Naive thymus-derived CD8-positive, alpha-beta T cell (primary cell): ENCODE results near the gene CLTCL1. TPM values are rescaled to one million over a fixed set of nuclear protein-coding genes. Genes with fewer than 3 reads are reported as not detected.

ENCODE experiments used
- ATAC-seq, 2 donors: fragments of 150-1000 bp; cut with Tn5 transposase in 1 of 2; sonication (Bioruptor Pico), chemical (Tn5 transposase) in 1 of 2; 1 replicate in 1 of 2; 2 replicates in 1 of 2; pipeline ENCODE4 v1.10.0; 2021; ENCODE audit warnings: mild to moderate bottlenecking in 2 of 2, moderate library complexity in 2 of 2
- POLR2A ChIA-PET: fragments of 350-600 bp; sonication (Branson Sonifier 250); formaldehyde crosslinking; loops from one replicate; lab custom pipeline; 2021; ENCODE audit warnings: antibody characterized with exemption; lab: Charles Lee
- DNase-seq, 10 donors: peaks; one replicate each; pipeline versions ENCODE4 v3.0.0 to v3.0.0-alpha.2; 2020 to 2022
- H3K27ac Mint-ChIP-seq, 10 donors: one replicate each; pipeline ENCODE4 v1.8.0; 2020 to 2022; ENCODE audit warnings: mild to moderate bottlenecking in 10 of 10, mixed read lengths in 10 of 10, moderate library complexity in 4 of 10, inconsistent platforms in 1 of 10
- H3K27me3 Mint-ChIP-seq, 5 donors: one replicate each; pipeline ENCODE4 v1.8.0; 2021 to 2022; ENCODE audit warnings: mixed read lengths in 5 of 5
- H3K36me3 Mint-ChIP-seq, 3 donors: one replicate each; pipeline ENCODE4 v1.8.0; 2020 to 2022; ENCODE audit warnings: mixed read lengths in 3 of 3, mild to moderate bottlenecking in 2 of 3, inconsistent platforms in 1 of 3
- H3K4me1 Mint-ChIP-seq, 4 donors: one replicate each; pipeline ENCODE4 v1.8.0; 2021 to 2022; ENCODE audit warnings: mixed read lengths in 4 of 4
- H3K4me3 Mint-ChIP-seq, 10 donors: one replicate each; pipeline ENCODE4 v1.8.0; 2020 to 2022; ENCODE audit warnings: mild to moderate bottlenecking in 10 of 10, mixed read lengths in 10 of 10, moderate library complexity in 6 of 10, inconsistent platforms in 1 of 10
- H3K9me3 Mint-ChIP-seq, 9 donors: one replicate each; pipeline ENCODE4 v1.8.0; 2020 to 2022; ENCODE audit warnings: mixed read lengths in 9 of 9, mild to moderate bottlenecking in 3 of 9, inconsistent platforms in 1 of 9, moderate library complexity in 1 of 9
- polyA plus RNA-seq, 3 donors: library from polyadenylated mRNA; unstranded; fragments of 300-500 nt; fragmentation: Illumina TruSeq; gene quantifications; one replicate each; pipeline ENCODE4 v1.2.3, GENCODE V29; 2021
- total RNA-seq, 8 experiments: library from RNA in 2 of 8; stranded (reverse) in 2 of 8; gene quantifications; one replicate each; pipeline ENCODE4 v1.2.3 and lab custom pipeline; 2021 to 2026

The CLTCL1 gene
- total and polyA plus RNA-seq, 5 experiments from 2014 or later, result 0.07 to 2.3 (median 0.61) TPM

GRCh38 chr22:19223110-19223509 lies 68.4 kb downstream of the CLTCL1 start:
- Mint-ChIP-seq H3K27ac (no peak overlapping the region), H3K27me3 (no peaks in the 10 kb centered on the region), H3K4me3 (no peak overlapping the region), H3K4me1 (peaks cover under 1 to 2% (median 1%) of the 10 kb centered on the region in 4 donors), H3K36me3 (no peaks in the 10 kb centered on the region), H3K9me3 (no peaks in the 10 kb centered on the region)
- POLR2A ChIA-PET, result no interaction called here
- ATAC-seq, result no peak
- DNase-seq, result no peak

GRCh38 chr22:19222242-19223005 lies 69.1 kb downstream of the CLTCL1 start:
- H3K36me3 Mint-ChIP-seq, result no peaks in the 10 kb centered on the region
- H3K27ac Mint-ChIP-seq, result no peak overlapping the region
- POLR2A ChIA-PET, result no interaction called here
- H3K4me3 Mint-ChIP-seq, result no peak overlapping the region
- DNase-seq, result no peak
- no peak for ATAC-seq
- H3K9me3 Mint-ChIP-seq, result no peaks in the 10 kb centered on the region
- H3K4me1 Mint-ChIP-seq, result peaks cover 3 to 7% (median 5%) of the 10 kb centered on the region in 4 donors
- no peaks in the 10 kb centered on the region for H3K27me3 Mint-ChIP-seq

GRCh38 chr22:19220867-19221266 lies 70.7 kb downstream of the CLTCL1 start:
- Mint-ChIP-seq H3K4me1 (peaks cover 3 to 7% (median 5%) of the 10 kb centered on the region in 4 donors), H3K27ac (no peak overlapping the region)

GRCh38 chr22:19218541-19219233 lies 72.8 kb downstream of the CLTCL1 start:
- Mint-ChIP-seq H3K9me3 (no peaks in the 10 kb centered on the region), H3K4me1 (peaks cover 1 to 7% (median 5%) of the 10 kb centered on the region in 4 donors), H3K36me3 (no peaks in the 10 kb centered on the region), H3K27me3 (peaks cover 0 to 4% (median 2%) of the 10 kb centered on the region in 5 donors), H3K27ac (peak overlapping the region in 1 of 10 donors; percentile 67), H3K4me3 (no peak overlapping the region)
- POLR2A ChIA-PET, result no interaction called here
- ATAC-seq (no peak), DNase-seq (no peak)

More at GRCh38 chr22:19220867-19221266, 70.7 kb downstream of the CLTCL1 start:
- no peaks in the 10 kb centered on the region for H3K36me3 Mint-ChIP-seq
- H3K4me3 Mint-ChIP-seq, result no peak overlapping the region
- ATAC-seq (no peak), DNase-seq (no peak)
- POLR2A ChIA-PET, result no interaction called here
- no peaks in the 10 kb centered on the region for H3K9me3 Mint-ChIP-seq
- no peaks in the 10 kb centered on the region for H3K27me3 Mint-ChIP-seq

GRCh38 chr22:19216579-19216978 lies 74.9 kb downstream of the CLTCL1 start:
- H3K27ac Mint-ChIP-seq, result no peak overlapping the region
- H3K36me3 Mint-ChIP-seq, result no peaks in the 10 kb centered on the region
- POLR2A ChIA-PET, result interaction anchor here (0.5 kb wide), 1 partner anchor 140 kb away, joined by 5 read pairs; no protein-coding TSS in a partner anchor
- DNase-seq (no peak), ATAC-seq (no peak)
- peaks cover 0 to 4% (median 2%) of the 10 kb centered on the region in 5 donors for H3K27me3 Mint-ChIP-seq
- no peaks in the 10 kb centered on the region for H3K9me3 Mint-ChIP-seq
- peaks cover 1 to 7% (median 5%) of the 10 kb centered on the region in 4 donors for H3K4me1 Mint-ChIP-seq
- H3K4me3 Mint-ChIP-seq, result no peak overlapping the region

- Mint-ChIP-seq H3K27me3 (peaks cover 0 to 7% (median 3%) of the 10 kb centered on the region in 5 donors), H3K36me3 (no peaks in the 10 kb centered on the region), H3K27ac (no peak overlapping the region), H3K4me1 (peaks cover 1 to 7% (median 5%) of the 10 kb centered on the region in 4 donors), H3K9me3 (no peaks in the 10 kb centered on the region), H3K4me3 (no peak overlapping the region)
- ATAC-seq (no peak), DNase-seq (no peak)
- POLR2A ChIA-PET, result no interaction called here
These were observed 76.2 kb downstream of the CLTCL1 start for GRCh38 chr22:19215360-19215759.

- no peak overlapping the region for H3K27ac Mint-ChIP-seq
- ATAC-seq (no peak), DNase-seq (no peak)
- peaks cover 3 to 7% (median 5%) of the 10 kb centered on the region in 4 donors for H3K4me1 Mint-ChIP-seq
- no peak overlapping the region for H3K4me3 Mint-ChIP-seq
- H3K27me3 Mint-ChIP-seq, result peaks cover 6 to 19% (median 12%) of the 10 kb centered on the region in 5 donors
- POLR2A ChIA-PET, result no interaction called here
- H3K9me3 Mint-ChIP-seq, result no peaks in the 10 kb centered on the region
- peaks cover 0 to 5% (median 0%) of the 10 kb centered on the region in 3 donors for H3K36me3 Mint-ChIP-seq
These were observed 77.4 kb downstream of the CLTCL1 start for GRCh38 chr22:19214078-19214473.

- POLR2A ChIA-PET, result no interaction called here
- Mint-ChIP-seq H3K4me1 (peaks cover 3 to 7% (median 5%) of the 10 kb centered on the region in 4 donors), H3K27ac (no peak overlapping the region), H3K27me3 (peaks cover 7 to 20% (median 17%) of the 10 kb centered on the region in 5 donors), H3K9me3 (no peaks in the 10 kb centered on the region), H3K4me3 (no peak overlapping the region), H3K36me3 (peaks cover 0 to 5% (median 0%) of the 10 kb centered on the region in 3 donors)
- no peak for ATAC-seq
- DNase-seq, result no peak
These were observed 78.0 kb downstream of the CLTCL1 start for GRCh38 chr22:19213442-19214077.

GRCh38 chr22:19213001-19213400 lies 78.5 kb downstream of the CLTCL1 start:
- no peak for ATAC-seq
- POLR2A ChIA-PET, result no interaction called here
- DNase-seq, result no peak
- H3K4me1 Mint-ChIP-seq, result peaks cover 3 to 4% (median 3%) of the 10 kb centered on the region in 4 donors
- H3K27me3 Mint-ChIP-seq, result peaks cover 11 to 23% (median 20%) of the 10 kb centered on the region in 5 donors
- no peak overlapping the region for H3K27ac Mint-ChIP-seq
- no peak overlapping the region for H3K4me3 Mint-ChIP-seq
- H3K9me3 Mint-ChIP-seq, result no peaks in the 10 kb centered on the region
- H3K36me3 Mint-ChIP-seq, result peaks cover 0 to 5% (median 0%) of the 10 kb centered on the region in 3 donors

- Mint-ChIP-seq H3K4me1 (peaks cover 0 to 1% (median 0%) of the 10 kb centered on the region in 4 donors), H3K36me3 (peaks cover 0 to 5% (median 0%) of the 10 kb centered on the region in 3 donors), H3K4me3 (no peak overlapping the region), H3K9me3 (no peaks in the 10 kb centered on the region), H3K27ac (peak overlapping the region in 2 of 10 donors; percentile 18 to 33), H3K27me3 (peaks cover 11 to 27% (median 20%) of the 10 kb centered on the region in 5 donors)
- POLR2A ChIA-PET, result no interaction called here
- DNase-seq (no peak), ATAC-seq (no peak)
These were observed 79.1 kb downstream of the CLTCL1 start for GRCh38 chr22:19212302-19212870.

GRCh38 chr22:19210188-19210587 lies 81.3 kb downstream of the CLTCL1 start:
- H3K36me3 Mint-ChIP-seq, result peaks cover 0 to 5% (median 0%) of the 10 kb centered on the region in 3 donors
- no peak overlapping the region for H3K4me3 Mint-ChIP-seq
- POLR2A ChIA-PET, result no interaction called here
- H3K9me3 Mint-ChIP-seq, result no peaks in the 10 kb centered on the region
- DNase-seq (no peak), ATAC-seq (no peak)
- peaks cover 0 to 1% (median 0%) of the 10 kb centered on the region in 4 donors for H3K4me1 Mint-ChIP-seq
- H3K27ac Mint-ChIP-seq, result no peak overlapping the region
- H3K27me3 Mint-ChIP-seq, result peaks cover 11 to 29% (median 20%) of the 10 kb centered on the region in 5 donors

- Mint-ChIP-seq H3K4me3 (no peak overlapping the region), H3K27me3 (peaks cover 11 to 36% (median 23%) of the 10 kb centered on the region in 5 donors), H3K4me1 (peaks cover 0 to 3% (median 0%) of the 10 kb centered on the region in 4 donors), H3K9me3 (no peaks in the 10 kb centered on the region), H3K27ac (no peak overlapping the region), H3K36me3 (peaks cover 0 to 5% (median 0%) of the 10 kb centered on the region in 3 donors)
- POLR2A ChIA-PET, result no interaction called here
- no peak for DNase-seq
- ATAC-seq, result no peak
These were observed 83.2 kb downstream of the CLTCL1 start for GRCh38 chr22:19208287-19208847.
